HG03039 (cell line): ENCODE measurements around the gene CPLX1.

Experiments used
- ATAC-seq: cut with Tn5 transposase; IDR thresholded peaks from one replicate; pipeline ENCODE4 v1.9.1; 2021; ENCODE audit warnings: mild to moderate bottlenecking, moderate library complexity; ENCODE audit not compliant: unreplicated experiment

The CPLX1 gene

GRCh38 chr4:793941-794621, 31.8 kb downstream of the CPLX1 start:
- no peak for ATAC-seq

DNA sequence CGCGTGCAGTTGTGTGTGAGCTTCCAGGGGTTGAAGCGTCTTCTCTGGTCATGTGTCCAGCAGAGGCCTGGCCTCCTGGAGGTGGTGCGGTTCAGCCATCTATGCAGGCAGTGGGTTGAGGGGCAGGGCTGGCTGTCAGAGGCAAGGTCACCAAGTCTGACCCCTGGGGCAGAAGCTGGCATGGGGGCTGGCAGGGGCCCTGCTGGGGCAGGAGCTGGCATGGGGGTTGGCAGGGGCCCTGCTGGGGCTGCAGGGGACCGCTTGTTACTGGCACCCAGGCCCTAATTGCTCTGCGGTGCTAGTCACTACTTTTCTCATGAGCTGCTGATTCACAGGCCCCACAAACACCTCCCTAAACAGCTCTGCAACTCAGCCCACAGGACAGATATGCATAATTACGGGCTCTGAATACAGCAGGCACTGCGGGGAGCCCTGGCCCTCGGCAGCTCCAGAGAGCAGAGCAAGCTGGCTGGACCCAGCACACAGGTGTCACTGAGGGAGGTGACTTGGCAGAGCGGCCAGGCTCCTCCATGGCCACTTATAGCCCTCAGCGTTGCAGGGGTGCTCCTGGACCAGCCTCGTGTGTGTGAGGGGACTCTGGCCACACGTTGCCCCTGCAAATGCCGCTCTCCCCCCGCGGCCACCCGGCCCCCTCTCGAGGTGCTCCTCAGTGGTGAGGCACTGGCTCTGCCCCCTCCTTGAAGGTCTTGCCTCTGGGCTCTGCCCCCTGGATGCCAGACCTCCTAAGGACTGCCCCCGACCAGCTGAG, 32.7 kb downstream of the CPLX1 start:
- no peak for ATAC-seq

DNA sequence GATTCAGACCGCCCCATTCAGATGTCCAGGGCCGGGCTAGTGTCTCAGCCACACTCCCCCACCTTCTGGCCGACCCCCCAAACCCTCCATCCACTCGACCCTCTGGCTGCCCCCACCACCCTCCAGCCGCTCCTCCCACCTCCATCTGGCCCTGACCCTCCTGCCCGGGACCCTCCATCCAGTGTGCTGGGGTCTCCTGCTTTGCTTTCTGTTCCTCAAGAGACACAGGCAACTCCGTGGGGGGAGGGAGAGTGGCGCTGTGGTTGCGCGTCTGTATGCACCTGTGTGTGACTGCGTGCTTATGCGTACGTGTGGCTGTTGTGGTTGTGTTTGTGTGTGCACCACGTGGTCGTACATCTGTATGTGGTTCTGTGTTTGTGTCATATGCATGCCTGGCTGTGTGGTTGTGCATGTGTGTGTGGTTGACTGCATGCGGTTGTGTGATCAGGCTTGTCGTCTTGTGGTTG, 33.3 kb downstream of the CPLX1 start:
- ATAC-seq = no peak

DNA sequence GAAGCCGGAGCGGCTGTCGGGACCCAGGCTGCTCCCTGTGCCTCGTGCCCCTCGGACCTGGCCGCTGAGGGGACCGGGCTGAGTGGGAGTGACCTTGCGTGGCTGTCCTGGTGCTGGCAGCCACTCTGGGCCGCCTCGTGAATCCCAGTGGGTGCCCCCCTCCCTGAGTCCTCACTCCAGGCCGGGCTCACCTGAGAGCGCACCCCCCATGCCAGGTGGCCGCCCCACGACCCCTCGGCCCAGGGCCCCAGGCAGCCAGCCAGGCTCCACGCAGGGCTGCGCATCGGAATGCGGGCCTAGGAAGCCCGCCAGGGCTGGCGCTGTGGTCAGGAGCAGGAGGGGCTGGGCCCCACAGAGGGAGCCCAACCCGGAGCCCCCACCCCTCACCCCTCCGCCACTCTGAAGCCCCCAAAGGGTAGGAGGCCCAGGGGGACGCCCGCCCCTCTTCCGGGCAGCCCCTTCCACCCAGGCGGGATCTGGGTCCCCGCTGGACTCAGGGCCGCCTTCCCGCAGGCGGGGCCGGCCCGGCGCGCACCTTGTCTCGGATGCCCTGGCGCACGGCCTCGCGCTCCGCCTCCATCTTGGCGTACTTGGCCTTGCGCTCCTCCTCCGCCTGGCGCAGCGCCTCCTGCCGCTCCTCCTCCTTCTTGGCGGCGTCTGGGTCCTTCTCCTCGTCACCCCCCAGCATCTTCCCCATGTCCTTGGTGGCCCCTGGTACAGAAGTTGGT, 33.9 kb downstream of the CPLX1 start:
- no peak for ATAC-seq

DNA sequence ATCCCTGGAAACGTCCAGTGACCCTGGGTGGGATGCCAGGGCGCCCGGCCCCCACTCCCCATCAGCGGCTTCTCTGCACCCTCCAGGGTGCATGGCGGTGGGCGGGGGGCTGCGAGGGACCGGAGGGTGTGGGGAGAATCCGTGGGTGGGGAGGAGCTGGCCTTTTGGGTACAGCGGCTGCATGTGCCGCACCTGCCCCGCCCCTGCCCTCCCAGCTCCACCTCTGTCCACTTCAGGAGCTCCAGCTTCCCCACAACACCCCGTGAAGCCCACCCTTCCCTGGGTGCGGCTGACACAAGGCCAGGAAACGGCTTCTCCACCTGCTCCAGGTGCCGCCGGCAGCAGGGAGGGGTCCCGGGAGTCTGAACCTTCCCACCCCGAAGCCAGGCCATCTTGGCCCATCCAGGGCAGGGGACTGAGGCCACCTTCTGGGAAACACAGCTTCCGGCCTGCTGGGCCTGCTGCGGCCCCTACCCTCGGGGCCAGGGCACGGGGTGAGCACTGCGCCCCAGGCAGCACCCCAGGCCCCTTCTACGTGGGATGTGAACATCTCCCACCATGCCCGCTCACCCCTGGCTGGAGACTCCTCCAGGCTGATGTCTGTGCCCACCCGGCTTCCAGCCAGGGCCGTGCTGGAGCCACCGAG, 34.6 kb downstream of the CPLX1 start:
- no peak for ATAC-seq

- ATAC-seq = no peak
These were observed 35.5 kb downstream of the CPLX1 start for GRCh38 chr4:790466-790820.

DNA sequence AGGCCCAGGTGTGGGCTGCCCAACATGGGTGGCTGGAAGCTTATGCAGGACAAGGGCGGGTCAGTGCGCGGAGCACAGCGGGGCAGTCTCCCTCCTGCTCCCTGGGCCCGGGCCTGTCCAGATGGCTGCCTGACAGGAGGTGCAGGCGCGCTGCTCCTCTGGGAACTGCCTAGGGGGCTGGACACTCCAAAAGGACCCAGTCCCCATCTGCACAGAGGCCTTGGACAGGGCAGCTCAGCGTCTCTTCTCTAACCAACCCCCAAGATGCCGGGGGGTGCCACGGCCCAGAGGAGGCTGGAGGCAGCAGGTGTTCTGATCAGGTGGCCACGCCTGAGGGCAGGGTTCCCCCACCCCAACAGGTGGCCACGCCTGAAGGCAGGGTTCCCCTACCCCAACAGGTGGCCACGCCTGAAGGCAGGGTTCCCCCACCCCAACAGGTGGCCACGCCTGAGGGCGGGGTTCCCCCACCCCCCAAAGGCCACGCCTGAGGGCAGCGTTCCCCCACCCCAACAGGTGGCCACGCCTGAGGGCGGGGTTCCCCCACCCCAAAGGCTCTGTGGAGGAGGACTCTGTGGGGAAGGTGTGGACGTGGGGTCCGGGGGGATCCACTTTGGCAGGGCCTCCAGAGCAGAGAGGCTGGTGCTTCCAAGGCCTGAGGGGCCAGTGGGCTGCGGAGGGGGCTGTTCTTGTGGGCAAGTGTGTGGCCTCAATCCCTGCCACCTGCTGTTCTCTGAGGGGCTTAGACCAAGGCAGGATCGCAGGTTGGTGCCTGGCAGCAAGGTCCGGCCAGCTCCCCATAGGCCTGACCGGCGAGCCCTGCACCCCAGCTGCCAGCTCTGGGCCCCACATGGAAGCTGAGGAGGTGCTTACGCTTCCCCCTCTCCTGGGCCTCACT, 36.1 kb downstream of the CPLX1 start:
- ATAC-seq = no peak

DNA sequence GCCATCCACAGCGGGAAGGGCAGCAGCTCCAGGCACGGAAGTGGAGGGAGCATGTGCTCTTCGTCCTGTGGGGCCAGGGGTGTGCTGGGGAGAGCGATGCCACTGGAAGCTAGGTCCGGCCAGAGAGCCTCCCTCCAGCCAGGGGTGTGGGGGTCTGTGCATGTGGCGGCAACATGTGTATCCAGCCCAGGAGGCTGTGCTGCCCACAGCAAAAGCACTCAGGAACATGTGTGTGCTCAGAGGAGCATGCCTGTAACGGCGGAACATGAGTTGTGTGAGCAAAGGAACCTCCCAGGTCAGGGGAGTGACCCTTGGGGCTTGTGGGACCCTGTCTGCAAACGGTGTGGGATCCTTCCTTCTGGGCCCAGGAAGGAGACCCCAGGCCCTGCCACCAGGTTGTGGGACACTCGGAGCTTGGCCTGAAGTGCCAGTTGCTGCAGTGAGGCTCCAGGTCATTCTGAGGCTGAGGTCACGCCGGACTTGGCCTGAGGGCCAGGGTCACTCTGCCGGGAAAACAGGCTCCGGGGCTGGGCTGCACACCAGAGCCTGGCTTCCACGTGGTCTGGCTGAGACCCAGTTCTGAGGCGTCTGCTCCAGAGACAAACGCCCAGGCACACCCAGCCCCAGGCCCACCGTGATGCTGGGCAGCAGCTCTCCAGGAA, 37.2 kb downstream of the CPLX1 start:
- ATAC-seq = no peak

DNA sequence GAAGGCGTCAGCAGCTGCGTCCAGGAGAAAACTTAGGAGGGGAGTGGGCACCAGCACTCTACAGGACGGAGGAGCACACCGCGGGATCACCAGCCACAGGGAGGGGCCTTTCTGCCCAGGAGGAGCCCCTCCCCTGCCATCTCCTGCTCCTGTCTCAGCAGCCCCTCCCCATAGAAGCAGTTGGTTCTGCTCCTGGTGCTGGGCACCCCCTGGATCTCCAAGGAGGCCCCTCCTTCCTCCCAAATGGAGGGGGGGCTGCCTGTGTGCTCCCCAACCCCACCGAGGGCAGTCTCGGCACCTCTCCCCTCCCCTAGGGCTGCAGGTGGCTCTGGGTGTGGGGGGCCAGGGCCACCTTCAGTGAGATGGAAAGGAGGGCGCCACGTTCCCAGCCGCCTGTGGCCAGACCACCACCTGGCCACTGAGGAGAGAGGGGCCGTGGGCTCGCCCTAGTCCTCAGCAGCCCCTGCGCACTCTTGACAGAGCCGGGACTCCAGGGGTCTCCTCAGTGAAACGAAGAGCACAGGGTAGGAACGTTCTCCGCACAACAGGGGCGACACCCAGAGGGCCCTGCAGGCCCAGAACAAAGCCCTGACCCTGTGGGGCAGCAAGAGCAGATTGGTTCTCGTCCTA, 37.8 kb downstream of the CPLX1 start:
- ATAC-seq = no peak

DNA sequence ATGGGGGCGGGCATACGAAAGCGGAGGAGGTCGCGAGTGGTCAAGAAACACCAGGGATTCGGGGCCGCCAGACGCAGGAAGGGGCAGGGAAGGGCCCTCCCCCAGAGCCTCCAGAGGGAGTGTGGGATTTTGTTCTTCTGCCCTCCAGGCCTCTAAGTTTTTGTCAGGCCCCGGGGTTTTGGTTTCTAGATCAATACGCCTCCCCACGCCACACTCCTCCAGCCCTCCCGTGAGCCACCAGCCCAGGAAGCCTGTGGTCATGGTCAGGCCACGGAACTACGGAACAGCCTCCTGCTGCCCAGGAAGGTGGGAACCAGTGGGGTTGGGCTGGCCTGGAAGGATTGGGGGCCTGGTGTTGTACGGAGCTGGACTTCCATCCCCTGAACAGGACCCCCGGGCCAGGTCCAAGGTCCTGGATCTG, 38.4 kb downstream of the CPLX1 start:
- no peak for ATAC-seq

DNA sequence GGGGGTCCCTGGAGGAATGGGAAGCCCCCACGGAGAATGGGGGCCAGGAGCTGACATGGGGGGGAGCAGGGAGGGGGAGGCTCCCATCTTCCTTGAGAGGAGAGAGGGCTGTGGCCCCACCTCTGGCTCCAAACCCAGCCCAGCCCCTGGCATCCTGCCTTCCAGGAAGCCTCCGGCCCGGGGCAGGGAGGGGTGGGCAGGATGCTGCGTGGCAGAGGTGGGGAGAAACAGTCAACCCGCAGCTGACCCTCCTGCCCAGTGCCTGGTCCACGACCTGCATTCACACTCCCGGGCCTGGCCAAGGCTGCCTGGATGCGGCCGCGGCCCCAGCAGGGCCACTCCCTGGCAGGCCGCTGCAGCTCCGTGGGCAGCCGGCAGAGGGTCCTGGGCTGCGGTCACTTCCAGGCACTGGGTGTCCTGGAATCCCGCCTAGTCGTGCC, 39.0 kb downstream of the CPLX1 start:
- ATAC-seq = no peak

- no peak for ATAC-seq
These were observed 39.7 kb downstream of the CPLX1 start for GRCh38 chr4:786074-786741.

DNA sequence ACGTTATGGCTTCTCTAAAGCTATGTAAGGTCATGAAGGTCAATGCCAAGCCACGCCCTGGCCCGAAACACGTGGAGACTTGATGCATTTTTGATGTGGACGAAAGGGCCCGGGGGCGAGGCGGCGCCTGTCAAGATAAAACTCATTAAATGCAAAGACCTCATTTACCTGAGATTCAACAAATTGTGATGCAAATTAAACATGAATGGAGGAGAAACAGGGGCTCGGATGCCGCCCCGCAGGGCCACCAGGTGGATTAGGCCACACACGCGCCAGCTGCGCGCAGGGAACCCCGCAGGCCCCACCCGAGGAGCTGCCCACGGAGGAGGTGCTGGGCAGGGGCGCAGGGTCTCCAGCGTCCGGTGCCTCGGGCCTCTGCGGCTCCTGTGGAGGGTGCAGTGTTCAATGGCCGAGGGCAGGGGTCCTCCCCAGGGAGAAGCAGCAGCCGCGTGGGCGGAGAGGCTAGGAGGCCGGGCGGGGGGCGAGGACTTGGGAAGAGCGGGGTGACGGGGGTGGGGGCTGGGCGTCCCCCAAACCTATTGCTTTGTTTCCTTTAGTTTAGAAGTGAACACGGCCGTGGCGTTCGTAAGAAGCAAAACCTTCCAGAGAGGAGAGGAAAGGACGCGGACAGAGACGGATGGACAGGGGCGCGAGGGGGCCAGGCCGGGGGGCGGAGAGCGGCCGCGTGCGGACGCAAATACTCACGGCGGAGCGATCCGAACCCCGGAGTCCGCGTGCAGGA, 40.4 kb downstream of the CPLX1 start:
- ATAC-seq = no peak

DNA sequence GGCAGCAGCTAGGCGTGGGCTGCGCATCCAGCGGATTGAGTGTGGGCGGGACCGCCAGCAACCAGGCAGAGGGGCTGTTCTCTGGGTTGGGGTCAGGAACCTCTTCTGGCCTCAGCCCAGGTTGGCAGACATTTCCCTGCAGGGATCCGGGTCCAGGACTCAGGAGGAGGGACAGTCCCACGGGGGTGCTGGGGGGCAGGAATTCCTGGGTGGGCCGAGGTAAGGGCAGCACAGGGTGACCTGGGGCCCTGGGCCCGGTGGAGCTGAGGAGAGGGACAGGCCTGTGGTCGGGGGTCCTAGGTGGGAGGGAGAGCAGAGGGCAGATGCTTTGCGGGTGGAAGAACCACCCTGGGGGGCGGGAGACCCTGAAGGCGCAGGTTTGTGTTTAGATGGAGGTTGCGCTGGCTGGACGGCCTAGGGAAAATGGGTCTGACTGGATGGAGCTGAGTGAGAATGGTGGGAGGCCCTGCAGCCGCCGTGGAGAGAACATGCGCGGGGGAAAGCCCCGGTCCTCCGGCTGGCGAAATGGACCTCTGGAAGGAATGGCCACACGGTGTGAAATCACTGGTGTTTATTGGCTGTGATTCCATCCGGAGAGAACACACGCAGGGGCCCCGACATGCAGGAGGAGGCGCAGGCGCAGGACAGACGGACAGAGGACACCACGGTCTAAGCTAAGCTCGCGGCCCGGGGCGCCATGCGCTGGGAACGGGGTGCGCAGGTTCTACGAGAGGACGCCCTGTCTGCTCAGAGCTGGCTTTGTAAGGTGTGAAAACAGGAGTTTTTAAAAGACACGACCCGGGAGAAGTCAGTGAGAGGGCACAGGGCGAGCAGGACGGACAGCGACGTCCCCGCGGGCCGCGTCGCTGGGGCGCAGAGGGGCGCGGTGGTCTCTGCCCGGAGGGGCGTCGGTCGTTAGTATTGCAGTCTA, 41.3 kb downstream of the CPLX1 start:
- ATAC-seq = no peak

GRCh38 chr4:781493-782216, 44.3 kb downstream of the CPLX1 start:
- ATAC-seq = peak; percentile 94
